HFF-Myc (cell line): ENCODE results near the gene KIF2A.

Experiments
- DNase-seq: peaks from one replicate; pipeline ENCODE4 v3.0.0-alpha.2; 2011; ENCODE audit warnings: low read depth; ENCODE audit errors: extremely low read depth
- H3K4me3 ChIP-seq: replicated peaks from 2 replicates; pipeline ENCODE4 v1.5.1; 2011; ENCODE audit warnings: low read depth, mild to moderate bottlenecking, control low read depth, low read length
- CTCF ChIP-seq: IDR thresholded peaks from 2 replicates; pipeline ENCODE4 v1.5.1; 2012; ENCODE audit warnings: mild to moderate bottlenecking, low read depth, low read length, control low read depth; ENCODE audit errors: missing control alignments

The KIF2A gene

GRCh38 chr5:62265648-62266112 lies 40.3 kb upstream of the KIF2A start:
- H3K4me3 ChIP-seq, result no peak overlapping the region
- no peak for DNase-seq
- no peak for TF ChIP-seq CTCF

DNA sequence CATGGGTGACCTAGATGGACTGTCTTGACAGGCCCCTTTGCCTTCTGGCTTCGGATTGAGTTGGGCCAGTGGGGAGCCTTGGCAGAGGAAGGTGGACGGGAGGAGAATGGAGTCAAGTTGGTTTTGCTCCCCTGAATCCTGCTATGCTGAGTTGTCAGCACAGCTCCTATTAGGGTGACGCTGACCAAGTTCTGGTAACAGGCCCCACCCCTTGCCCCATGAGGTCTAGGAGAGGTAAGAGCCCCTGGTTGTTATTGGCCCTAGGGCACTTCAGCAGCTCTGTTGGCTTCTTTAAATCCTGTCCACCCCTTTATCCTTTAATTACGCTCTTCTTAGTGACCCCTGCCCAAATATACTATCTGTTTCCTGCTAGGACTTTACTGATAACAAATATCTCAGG lies 39.4 kb upstream of the KIF2A start:
- H3K4me3 ChIP-seq, result no peak overlapping the region
- TF ChIP-seq CTCF, result no peak
- DNase-seq, result no peak

- no peak for TF ChIP-seq CTCF
- no peak overlapping the region for H3K4me3 ChIP-seq
- DNase-seq, result no peak
Measured at GRCh38 chr5:62268234-62268633, 37.8 kb upstream of the KIF2A start.

GRCh38 chr5:62268792-62269191 lies 37.2 kb upstream of the KIF2A start:
- no peak overlapping the region for H3K4me3 ChIP-seq
- no peak for DNase-seq
- no peak for TF ChIP-seq CTCF

DNA sequence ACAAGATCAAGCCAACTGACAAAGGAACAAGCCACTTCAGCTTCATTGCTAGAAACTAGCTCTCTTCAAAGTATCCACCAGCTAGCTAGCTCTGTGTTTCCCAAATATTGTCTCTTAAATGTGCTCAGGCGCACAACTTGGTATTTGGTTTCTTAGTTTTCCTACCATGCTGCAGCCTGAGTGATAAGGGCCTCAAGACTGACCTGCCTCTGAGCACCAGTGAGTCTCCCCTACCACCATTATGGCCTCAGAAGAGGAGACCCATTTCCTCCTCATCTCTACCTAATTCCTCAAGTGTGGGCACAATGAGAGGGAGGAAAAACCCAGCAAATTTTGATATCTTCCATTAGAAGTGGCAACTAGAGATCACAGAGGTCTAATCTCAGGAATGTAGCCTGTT lies 34.6 kb upstream of the KIF2A start:
- TF ChIP-seq CTCF, result no peak
- H3K4me3 ChIP-seq, result no peak overlapping the region
- no peak for DNase-seq

DNA sequence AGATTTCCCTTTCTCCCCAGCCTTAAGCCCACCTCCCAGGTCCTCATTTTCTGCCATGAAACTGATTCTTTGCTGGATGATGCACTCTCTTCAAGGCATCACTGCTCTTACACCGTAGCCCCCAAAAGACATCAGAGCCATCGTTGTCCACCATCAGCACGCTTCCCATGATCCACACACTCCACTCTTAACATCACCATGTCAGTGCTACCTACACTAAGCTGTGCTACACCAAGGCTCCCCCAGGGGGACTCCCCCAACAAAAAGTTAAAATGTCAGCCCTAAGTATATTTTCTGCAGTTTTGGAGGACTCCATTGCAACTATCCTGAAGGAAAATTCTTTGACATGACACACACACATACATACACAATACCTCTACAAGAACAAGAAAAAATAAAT lies 34.1 kb upstream of the KIF2A start:
- H3K4me3 ChIP-seq, result no peak overlapping the region
- DNase-seq, result no peak
- TF ChIP-seq CTCF, result no peak

DNA sequence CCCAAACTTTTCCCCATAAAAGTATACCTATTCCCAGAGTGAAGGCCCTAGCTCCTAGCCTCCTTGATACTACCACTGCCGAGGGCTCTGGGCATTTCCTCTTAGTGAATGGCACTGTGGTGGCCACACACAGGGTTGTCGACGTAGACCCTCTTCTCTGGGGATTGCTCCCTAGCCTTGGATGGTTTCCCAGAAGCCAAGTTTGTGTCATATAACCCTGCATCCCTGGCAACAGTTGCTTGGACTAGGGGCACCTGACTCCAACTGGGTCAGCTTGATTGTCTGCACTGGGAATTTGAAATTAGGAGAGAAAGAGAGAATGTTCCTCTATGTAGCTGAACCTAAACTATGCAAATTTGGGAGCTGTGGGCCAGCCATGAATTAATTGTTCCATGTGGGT lies 32.3 kb upstream of the KIF2A start:
- DNase-seq, result no peak
- no peak for TF ChIP-seq CTCF
- no peak overlapping the region for H3K4me3 ChIP-seq
